ENCODE data around the gene TMEM255B. TPM values are rescaled to one million over a fixed set of nuclear protein-coding genes. Genes with fewer than 3 reads are reported as not detected.

Gene TMEM255B
- total RNA-seq, 1 experiment from 2014 or later, result 2.8 TPM

DNA sequence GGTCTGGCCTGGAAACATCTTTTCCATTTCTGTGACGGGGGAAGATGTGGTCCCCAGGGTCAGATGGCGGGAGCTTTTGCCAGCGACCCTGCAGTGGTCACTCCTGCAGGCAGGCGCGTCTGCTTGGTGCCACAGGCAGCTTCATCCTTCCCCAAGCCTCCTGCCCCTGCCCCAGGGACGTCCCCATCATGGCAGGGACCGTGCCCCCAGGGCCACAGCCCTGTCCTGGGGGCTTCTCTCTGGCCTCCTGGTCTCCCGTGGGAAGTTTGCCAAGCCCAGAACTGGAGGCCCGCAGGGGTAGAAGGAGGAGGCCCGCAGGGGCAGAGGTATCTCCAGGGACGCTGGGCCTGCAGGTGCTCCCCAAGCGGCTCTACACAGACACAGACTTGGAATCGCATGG lies 47.5 kb downstream of the TMEM255B start:
- Mint-ChIP-seq H3K9me3 (peaks cover 18 to 21% of the 10 kb centered on the region in 2 experiments), H3K36me3 (ENCODE audit: insufficient read depth in 1 of 3, low read depth in 3 of 3) (peaks cover 3 to 12% (median 8%) of the 10 kb centered on the region in 3 experiments), H3K4me3 (no peak overlapping the region), H3K27me3 (ENCODE audit: low read depth) (peaks cover 3% of the 10 kb centered on the region), H3K27ac (no peak overlapping the region), H3K4me1 (peaks cover 3 to 6% of the 10 kb centered on the region in 2 experiments; a peak in 2 of 4 replicates)
- Histone ChIP-seq H4K91ac (ENCODE audit: insufficient read length, low read depth, low read length) (no peak overlapping the region), H3K79me2 (ENCODE audit: insufficient read depth, low read length) (no peaks in the 10 kb centered on the region), H2BK5ac (ENCODE audit: insufficient read length, low read length) (no peak overlapping the region), H3T11ph (ENCODE audit: low read length) (no peak overlapping the region), H2AFZ (ENCODE audit: low read length) (no peak overlapping the region), H2AK5ac (ENCODE audit: insufficient read length, low read length) (no peak overlapping the region), H3K14ac (ENCODE audit: insufficient read depth, low read length) (no peak overlapping the region; the same call in 1 of the 2 replicates), H3K4me2 (ENCODE audit: insufficient read depth, insufficient read length, low read length) (no peak overlapping the region), H3K9ac (ENCODE audit: extremely low read depth, insufficient read length, low read length) (no peak overlapping the region), H3K27me3 (ENCODE audit: insufficient read depth, low read length) (no peaks in the 10 kb centered on the region), H4K20me1 (ENCODE audit: control insufficient read depth, insufficient read depth, insufficient read length) (no peaks in the 10 kb centered on the region), H3K56ac (ENCODE audit: insufficient read length, low read depth, low read length) (no peak overlapping the region), H4K8ac (replicated peaks; ENCODE audit: insufficient read length, low read depth, low read length) (no peak overlapping the region), H2BK12ac (ENCODE audit: insufficient read length, low read depth, low read length) (no peak overlapping the region), H3K23ac (ENCODE audit: insufficient read length, low read depth, low read length) (no peak overlapping the region), H4K5ac (ENCODE audit: insufficient read length, low read depth, low read length) (no peak overlapping the region), H2BK15ac (ENCODE audit: low read depth, low read length) (no peak overlapping the region), H3K4me1 (ENCODE audit: insufficient read depth, low read length) (no peaks in the 10 kb centered on the region), H3K27ac (ENCODE audit: insufficient read length, low read depth, low read length) (no peak overlapping the region), H2BK20ac (ENCODE audit: low read depth, low read length, poor library complexity, severe bottlenecking) (no peak overlapping the region), H2BK120ac (ENCODE audit: low read depth, low read length, poor library complexity, severe bottlenecking) (no peak overlapping the region), H3K79me1 (ENCODE audit: insufficient read depth, low read depth, low read length, poor library complexity, severe bottlenecking) (no peaks in the 10 kb centered on the region), H3K9me3 (ENCODE audit: control insufficient read depth, low read depth, low read length) (no peaks in the 10 kb centered on the region), H3K4ac (ENCODE audit: low read depth, low read length) (no peak overlapping the region), H3K23me2 (ENCODE audit: insufficient read length, low read depth, low read length, poor library complexity, severe bottlenecking) (no peaks in the 10 kb centered on the region), H3K18ac (ENCODE audit: insufficient read length, low read depth, low read length) (no peak overlapping the region)
- DNase-seq, result no peak
- TF ChIP-seq, protein P1, sequence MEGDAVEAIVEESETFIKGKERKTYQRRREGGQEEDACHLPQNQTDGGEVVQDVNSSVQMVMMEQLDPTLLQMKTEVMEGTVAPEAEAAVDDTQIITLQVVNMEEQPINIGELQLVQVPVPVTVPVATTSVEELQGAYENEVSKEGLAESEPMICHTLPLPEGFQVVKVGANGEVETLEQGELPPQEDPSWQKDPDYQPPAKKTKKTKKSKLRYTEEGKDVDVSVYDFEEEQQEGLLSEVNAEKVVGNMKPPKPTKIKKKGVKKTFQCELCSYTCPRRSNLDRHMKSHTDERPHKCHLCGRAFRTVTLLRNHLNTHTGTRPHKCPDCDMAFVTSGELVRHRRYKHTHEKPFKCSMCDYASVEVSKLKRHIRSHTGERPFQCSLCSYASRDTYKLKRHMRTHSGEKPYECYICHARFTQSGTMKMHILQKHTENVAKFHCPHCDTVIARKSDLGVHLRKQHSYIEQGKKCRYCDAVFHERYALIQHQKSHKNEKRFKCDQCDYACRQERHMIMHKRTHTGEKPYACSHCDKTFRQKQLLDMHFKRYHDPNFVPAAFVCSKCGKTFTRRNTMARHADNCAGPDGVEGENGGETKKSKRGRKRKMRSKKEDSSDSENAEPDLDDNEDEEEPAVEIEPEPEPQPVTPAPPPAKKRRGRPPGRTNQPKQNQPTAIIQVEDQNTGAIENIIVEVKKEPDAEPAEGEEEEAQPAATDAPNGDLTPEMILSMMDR (conservative IDR thresholded peaks at IDR 0.05), result no peak
- no CpG with 5 or more reads among the region's 13 CpGs for WGBS (ENCODE audit: extremely low coverage, insufficient read length, low lambda C conversion rate)

All from H9 (cell line).